Body of pancreas (tissue), 4 donors: Measurements from ENCODE around the gene CCR4.

Experiments
- POLR2A ChIP-seq, 3 donors: fragments of 450-650 bp; IDR thresholded peaks; one replicate each; pipeline ENCODE4 v1.6.1; 2016; ENCODE audit warnings: antibody characterized with exemption in 3 of 3, mild to moderate bottlenecking in 2 of 3
- TF ChIP-seq, protein P1 (sequence below), 7 experiments: fragments of 450-650 bp in 4 of 7; fragments of 200-600 bp in 3 of 7; sonication (generic) in 3 of 7; IDR thresholded peaks; one replicate each; pipeline ENCODE4 v1.5.1; 2016 to 2019; ENCODE audit warnings: antibody characterized with exemption in 7 of 7

DNA sequence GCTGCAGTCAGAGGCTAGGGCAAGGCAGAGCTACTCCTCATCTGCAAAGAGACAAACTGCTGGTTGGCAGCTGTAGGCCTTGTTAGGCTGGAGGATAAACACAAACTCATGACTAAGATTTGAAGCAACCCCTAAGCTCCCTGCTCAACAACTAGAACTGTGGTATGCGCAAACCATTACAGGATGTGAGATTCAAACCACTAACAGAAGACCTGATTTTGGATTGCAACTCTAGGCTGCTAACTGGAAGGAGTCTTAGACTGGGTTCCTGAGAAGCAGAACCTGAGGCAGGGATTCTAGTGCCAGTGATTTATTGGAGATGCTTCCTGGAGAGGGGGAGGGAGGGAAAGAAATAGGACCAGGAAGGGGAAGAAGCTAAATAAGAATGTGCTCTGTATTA, 22.5 kb downstream of the CCR4 start:
- TF ChIP-seq, protein P1, sequence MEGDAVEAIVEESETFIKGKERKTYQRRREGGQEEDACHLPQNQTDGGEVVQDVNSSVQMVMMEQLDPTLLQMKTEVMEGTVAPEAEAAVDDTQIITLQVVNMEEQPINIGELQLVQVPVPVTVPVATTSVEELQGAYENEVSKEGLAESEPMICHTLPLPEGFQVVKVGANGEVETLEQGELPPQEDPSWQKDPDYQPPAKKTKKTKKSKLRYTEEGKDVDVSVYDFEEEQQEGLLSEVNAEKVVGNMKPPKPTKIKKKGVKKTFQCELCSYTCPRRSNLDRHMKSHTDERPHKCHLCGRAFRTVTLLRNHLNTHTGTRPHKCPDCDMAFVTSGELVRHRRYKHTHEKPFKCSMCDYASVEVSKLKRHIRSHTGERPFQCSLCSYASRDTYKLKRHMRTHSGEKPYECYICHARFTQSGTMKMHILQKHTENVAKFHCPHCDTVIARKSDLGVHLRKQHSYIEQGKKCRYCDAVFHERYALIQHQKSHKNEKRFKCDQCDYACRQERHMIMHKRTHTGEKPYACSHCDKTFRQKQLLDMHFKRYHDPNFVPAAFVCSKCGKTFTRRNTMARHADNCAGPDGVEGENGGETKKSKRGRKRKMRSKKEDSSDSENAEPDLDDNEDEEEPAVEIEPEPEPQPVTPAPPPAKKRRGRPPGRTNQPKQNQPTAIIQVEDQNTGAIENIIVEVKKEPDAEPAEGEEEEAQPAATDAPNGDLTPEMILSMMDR (IDR thresholded peaks at IDR 0.05) = no peak
- TF ChIP-seq POLR2A (IDR thresholded peaks at IDR 0.05) = no peak
